IMR-90 (cell line): ENCODE data around the gene AREL1. TPM values are rescaled to one million over a fixed set of nuclear protein-coding genes. Genes with fewer than 3 reads are reported as not detected.

ENCODE experiments used
- CTCF ChIP-seq: conservative IDR thresholded peaks from 2 replicates; pipeline ENCODE4 v1.5.1; 2012; ENCODE audit warnings: mild to moderate bottlenecking, low read depth, low read length, improper control_type of control experiment
- MAZ ChIP-seq: IDR thresholded peaks from 2 replicates; pipeline ENCODE4 v1.6.1; 2012; ENCODE audit warnings: low read depth, mild to moderate bottlenecking, low read length, improper control_type of control experiment, moderate library complexity, borderline replicate concordance
- polyA plus RNA-seq, 3 experiments: library from polyadenylated mRNA; depleted of rRNA; stranded (reverse); fragments of >200 nt; gene quantifications; 2 replicates each; pipeline ENCODE4 v1.2.3, GENCODE V29; 2012; ENCODE audit warnings: low replicate concordance in 1 of 3
- total RNA-seq: library from RNA; depleted of rRNA; stranded (reverse); fragments of >200 nt; gene quantifications from 2 replicates; pipeline ENCODE4 v1.2.3, GENCODE V29; 2012

The AREL1 gene
- total and polyA plus RNA-seq, 2 of the 4 experiments (the other 2 are of a cell fraction): 30.0 to 39.3 TPM

GRCh38 chr14:74618078-74618952, 94.6 kb downstream of the AREL1 start (continued):
- TF ChIP-seq CTCF (no peak), MAZ (no peak)
